Common myeloid progenitor, CD34-positive (primary cell): ENCODE data around the gene TPRKB.
"Not testable (repeated sequence)": the region's sequence is repeated elsewhere in the genome, so short reads cannot be mapped to it uniquely, and the experiment has no call there.

Source experiments
- CTCF ChIA-PET: fragments of 350-600 bp; sonication (Branson Sonifier 250); formaldehyde crosslinking; loops from one replicate; lab custom pipeline; 2021; ENCODE audit warnings: antibody characterized with exemption; lab: Charles Lee
- POLR2A ChIA-PET: fragments of 350-600 bp; sonication (Branson Sonifier 250); formaldehyde crosslinking; loops from one replicate; lab custom pipeline; 2021; ENCODE audit warnings: antibody characterized with exemption; lab: Charles Lee
- DNase-seq, 3 donors: peaks; one replicate each; pipeline versions ENCODE4 v3.0.0 to v3.0.0-alpha.2; 2013
- H3K27ac ChIP-seq, 2 experiments: 1 replicate in 1 of 2; 2 replicates in 1 of 2; pipeline ENCODE4 v1.7.0; 2013; ENCODE audit warnings: inconsistent platforms in 2 of 2, low read length in 2 of 2, mild to moderate bottlenecking in 2 of 2, low read depth in 1 of 2, moderate library complexity in 1 of 2; ENCODE audit not compliant: severe bottlenecking in 2 of 2, insufficient read depth in 1 of 2, poor library complexity in 1 of 2
- H3K27me3 ChIP-seq, 5 experiments: replicated peaks in 2 of 5; 1 replicate in 3 of 5; 2 replicates in 2 of 5; pipeline versions ENCODE4 v1.6.1 to v1.7.0; 2013; ENCODE audit warnings: low read length in 4 of 5, mild to moderate bottlenecking in 2 of 5, moderate library complexity in 2 of 5, inconsistent platforms in 1 of 5; ENCODE audit not compliant: insufficient read depth in 5 of 5, control insufficient read depth in 4 of 5
- H3K36me3 ChIP-seq, 4 experiments: 1 replicate in 2 of 4; 2 replicates in 2 of 4; pipeline versions ENCODE4 v1.6.1 to v1.7.0; 2013; ENCODE audit warnings: low read length in 3 of 4, control low read depth in 1 of 4, mild to moderate bottlenecking in 1 of 4; ENCODE audit not compliant: control insufficient read depth in 4 of 4, insufficient read depth in 4 of 4
- H3K4me1 ChIP-seq, 4 experiments: 1 replicate in 3 of 4; 2 replicates in 1 of 4; pipeline versions ENCODE4 v1.6.1 to v1.7.1; 2013; ENCODE audit warnings: low read length in 3 of 4, mild to moderate bottlenecking in 3 of 4, control low read depth in 1 of 4, inconsistent platforms in 1 of 4, moderate library complexity in 1 of 4; ENCODE audit not compliant: control insufficient read depth in 4 of 4, insufficient read depth in 4 of 4; ENCODE audit errors: control extremely low read depth in 1 of 4
- H3K4me3 ChIP-seq, 7 experiments: 1 replicate in 4 of 7; 2 replicates in 3 of 7; pipeline versions ENCODE4 v1.5.1 to v1.7.0; 2013; ENCODE audit warnings: mild to moderate bottlenecking in 7 of 7, low read length in 6 of 7, moderate library complexity in 6 of 7, inconsistent platforms in 2 of 7, low read depth in 2 of 7, control low read depth in 1 of 7; ENCODE audit not compliant: insufficient read depth in 4 of 7, control insufficient read depth in 1 of 7; ENCODE audit errors: extremely low read depth in 1 of 7
- H3K9me3 ChIP-seq, 5 experiments: 1 replicate in 4 of 5; 2 replicates in 1 of 5; pipeline versions ENCODE4 v1.6.1 to v1.7.1; 2013; ENCODE audit warnings: low read length in 4 of 5, mild to moderate bottlenecking in 2 of 5, inconsistent platforms in 1 of 5, low read depth in 1 of 5, moderate library complexity in 1 of 5; ENCODE audit not compliant: control insufficient read depth in 4 of 5, insufficient read depth in 2 of 5; ENCODE audit errors: control extremely low read depth in 1 of 5
- WGBS: methylation state at CpG from one replicate; pipeline ENCODE4 v1.1.5; 2013; ENCODE audit not compliant: insufficient coverage; 5-methylcytosine and 5-hydroxymethylcytosine counted together

TPRKB gene

DNA sequence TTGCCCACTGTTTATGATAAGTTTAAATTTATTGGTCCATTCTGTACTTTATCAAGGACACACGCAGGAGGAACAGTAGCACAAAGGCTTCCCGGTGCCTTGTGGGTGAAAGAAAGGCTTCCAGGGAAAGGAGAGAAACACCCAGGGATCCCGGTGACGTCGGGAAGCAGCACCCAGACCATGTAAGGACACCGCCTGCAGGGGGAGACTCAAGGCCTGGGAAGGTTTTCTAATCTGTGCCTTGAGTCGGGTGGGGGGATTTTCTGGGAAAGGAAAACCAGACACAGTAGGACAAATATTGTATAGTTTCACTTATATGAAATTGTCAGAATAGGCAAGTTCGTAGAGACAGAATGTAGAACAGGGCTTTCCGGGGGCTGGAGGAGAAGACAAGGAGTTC, 52.2 kb downstream of the TPRKB start:
- DNase-seq, H3K36me3 ChIP-seq, H3K9me3 ChIP-seq, H3K4me3 ChIP-seq, POLR2A ChIA-PET, CTCF ChIA-PET, H3K27ac ChIP-seq, H3K27me3 ChIP-seq: not testable (repeated sequence)
- 83% methylated on average over 1 of the region's 9 CpGs for WGBS
- H3K4me1 ChIP-seq: peaks cover 0 to 15% (median 11%) of the 10 kb centered on the region in 4 experiments

DNA sequence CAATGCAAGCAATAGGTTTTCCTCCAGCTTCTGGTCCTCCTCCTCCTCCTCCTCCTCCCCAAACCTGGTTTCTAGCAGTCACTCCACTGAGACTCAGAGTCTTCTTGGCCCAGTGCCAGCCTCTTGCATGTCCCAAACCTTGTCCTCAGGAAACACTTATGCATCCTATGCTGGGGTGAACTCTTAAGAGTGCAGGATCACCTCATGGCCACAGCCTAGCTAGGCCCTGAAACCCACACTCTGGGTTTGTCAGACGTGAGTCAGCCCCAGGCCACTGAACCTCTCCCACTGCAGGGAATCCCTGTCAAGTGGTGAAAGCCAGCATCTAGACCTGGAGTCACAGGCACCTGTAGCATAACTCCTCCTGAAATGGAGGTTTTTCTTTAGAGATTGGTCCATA, 52.8 kb downstream of the TPRKB start:
- H3K36me3 ChIP-seq, POLR2A ChIA-PET, H3K27ac ChIP-seq, H3K4me3 ChIP-seq, H3K9me3 ChIP-seq, H3K27me3 ChIP-seq: not testable (repeated sequence)
- DNase-seq: peak in 2 of 3 donors; percentile 36 to 54
- peaks cover 0 to 15% (median 11%) of the 10 kb centered on the region in 4 experiments for H3K4me1 ChIP-seq
- 88% methylated on average over 1 of the region's 1 CpG for WGBS
- CTCF ChIA-PET: interaction anchor here (1.0 kb wide), 1 partner anchor 22 kb away, joined by 3 read pairs; no protein-coding TSS in a partner anchor

DNA sequence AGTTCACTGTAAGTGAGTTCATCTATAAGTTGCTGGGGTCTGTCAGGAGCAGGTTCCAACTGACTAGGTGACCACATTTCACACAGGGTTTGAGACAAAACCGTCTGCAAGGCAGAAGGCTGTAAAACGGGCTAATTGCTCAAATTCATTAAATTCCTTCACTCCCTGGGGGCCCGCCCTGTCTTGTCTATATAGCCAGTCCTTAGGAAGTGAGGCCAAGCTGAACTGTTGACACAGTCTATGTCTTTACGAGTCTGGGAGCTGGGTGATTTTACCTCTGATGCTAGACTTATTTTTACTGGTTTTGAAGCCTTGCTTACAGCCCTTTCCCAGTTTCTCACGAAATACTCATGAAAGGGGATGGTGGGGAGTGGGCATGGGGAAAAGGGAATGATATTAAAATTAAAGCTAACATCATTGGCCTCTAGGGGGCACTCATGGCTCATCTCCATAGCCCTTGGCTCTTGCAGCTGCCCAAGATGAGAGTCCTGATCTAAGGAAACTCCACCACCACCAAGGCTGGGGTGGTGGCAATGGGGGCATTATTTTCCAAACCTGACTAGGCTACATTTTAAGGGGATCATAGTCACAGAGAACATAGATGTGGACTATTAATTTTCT, 57.1 kb downstream of the TPRKB start:
- H3K4me3 ChIP-seq, H3K27ac ChIP-seq, H3K36me3 ChIP-seq, H3K9me3 ChIP-seq, H3K4me1 ChIP-seq, H3K27me3 ChIP-seq: not testable (repeated sequence)
- peak; percentile 39 to 62 (median 59) for DNase-seq
- 50% methylated on average over 4 of the region's 5 CpGs for WGBS
- CTCF ChIA-PET: interaction anchor here (0.6 to 2.6 kb wide), 12 partner anchors 10 to 164 kb away, joined by 3 to 16 read pairs (median 4); no protein-coding TSS in a partner anchor
- POLR2A ChIA-PET: interaction anchor here (0.6 kb wide), 1 partner anchor 960 kb away, joined by 6 read pairs; no protein-coding TSS in a partner anchor
